SK-N-SH (cell line): ENCODE data around the gene LTBP1. TPM values are rescaled to one million over a fixed set of nuclear protein-coding genes. Genes with fewer than 3 reads are reported as not detected.

Experiments used
- CTCF ChIA-PET: fragments of 300-600, 350-600 bp; formaldehyde crosslinking; extraction: SDS; loops from one replicate; lab custom pipeline; 2021; lab: Yijun Ruan, JAX
- POLR2A ChIA-PET: fragments of 350-600 bp; sonication (Branson Sonifier 250); formaldehyde crosslinking; extraction: SDS; loops from one replicate; lab custom pipeline; 2020; ENCODE audit warnings: antibody characterized with exemption, inconsistent platforms; lab: Yijun Ruan, JAX
- DNase-seq: peaks from one replicate; pipeline ENCODE4 v3.0.0; 2012
- H2AFZ ChIP-seq: fragments of 200-600 bp; sonication (generic); 2 replicates; pipeline ENCODE4 v1.8.1; 2016; ENCODE audit warnings: antibody characterized with exemption, mild to moderate bottlenecking, low read depth
- H3F3A ChIP-seq: fragments of 200-600 bp; sonication (generic); replicated peaks from 2 replicates; pipeline ENCODE3; 2016; ENCODE audit warnings: antibody characterized with exemption, mild to moderate bottlenecking; ENCODE audit not compliant: insufficient read depth
- H3K27ac ChIP-seq, 2 experiments: fragments of 200-500 bp in 1 of 2; fragments of 200-600 bp in 1 of 2; sonication (Bioruptor generic) in 1 of 2; sonication (generic), shearing (Covaris generic) in 1 of 2; 2 replicates each; pipeline versions ENCODE4 v1.5.1 to v1.6.1; 2014 to 2016; ENCODE audit warnings: low read depth in 2 of 2, inconsistent platforms in 1 of 2, low read length in 1 of 2, mild to moderate bottlenecking in 1 of 2, mixed read lengths in 1 of 2
- H3K27me3 ChIP-seq: fragments of 200-600 bp; sonication (generic), shearing (Covaris generic); 2 replicates; pipeline ENCODE4 v1.6.1; 2016; ENCODE audit warnings: mixed run types; ENCODE audit not compliant: insufficient read depth
- H3K36me3 ChIP-seq, 2 experiments: fragments of 200-500 bp in 1 of 2; fragments of 200-600 bp in 1 of 2; sonication (Bioruptor generic) in 1 of 2; sonication (generic) in 1 of 2; replicated peaks in 1 of 2; 2 replicates each; pipeline versions ENCODE3 to v1.5.1; 2014 to 2016; ENCODE audit warnings: low read length in 1 of 2, mild to moderate bottlenecking in 1 of 2; ENCODE audit not compliant: insufficient read depth in 2 of 2, control insufficient read depth in 1 of 2
- H3K4me1 ChIP-seq, 2 experiments: fragments of 200-500 bp in 1 of 2; fragments of 200-600 bp in 1 of 2; sonication (Bioruptor generic) in 1 of 2; sonication (generic), shearing (Covaris generic) in 1 of 2; 2 replicates each; pipeline versions ENCODE4 v1.5.1 to v1.6.1; 2014 to 2016; ENCODE audit warnings: low read depth in 1 of 2, low read length in 1 of 2, mixed run types in 1 of 2; ENCODE audit not compliant: insufficient read depth in 2 of 2, control insufficient read depth in 1 of 2
- H3K4me2 ChIP-seq: fragments of 200-600 bp; sonication (generic), shearing (Covaris generic); 2 replicates; pipeline ENCODE4 v1.6.1; 2017; ENCODE audit warnings: mixed run types
- H3K4me3 ChIP-seq, 2 experiments: fragments of 200-500 bp in 1 of 2; fragments of 200-600 bp in 1 of 2; sonication (Bioruptor generic) in 1 of 2; sonication (generic), shearing (Covaris generic) in 1 of 2; 2 replicates each; pipeline versions ENCODE4 v1.5.1 to v1.8.1; 2014 to 2016; ENCODE audit warnings: low read depth in 2 of 2, inconsistent platforms in 1 of 2, low read length in 1 of 2, mild to moderate bottlenecking in 1 of 2, mixed read lengths in 1 of 2, moderate library complexity in 1 of 2
- H3K79me2 ChIP-seq: fragments of 200-600 bp; sonication (generic); 2 replicates; pipeline ENCODE4 v1.8.1; 2017; ENCODE audit warnings: mild to moderate bottlenecking; ENCODE audit not compliant: insufficient read depth
- H3K9ac ChIP-seq: fragments of 200-600 bp; sonication (generic); 2 replicates; pipeline ENCODE4 v1.6.1; 2017; ENCODE audit warnings: mixed run types
- H3K9me2 ChIP-seq: fragments of 200-600 bp; sonication (generic); 2 replicates; pipeline ENCODE4 v1.6.1; 2017; ENCODE audit warnings: mixed run types
- H3K9me3 ChIP-seq: fragments of 200-600 bp; sonication (generic); 2 replicates; pipeline ENCODE4 v1.6.1; 2017; ENCODE audit warnings: mixed run types, mild to moderate bottlenecking, moderate library complexity
- H4K20me1 ChIP-seq: fragments of 200-600 bp; sonication (generic); 2 replicates; pipeline ENCODE4 v1.6.1; 2017; ENCODE audit warnings: mild to moderate bottlenecking, mixed run types; ENCODE audit not compliant: insufficient read depth
- EP300 ChIP-seq, 2 experiments: IDR thresholded peaks; 2 replicates each; pipeline versions ENCODE4 v1.4.0 to v1.6.1; 2012; ENCODE audit warnings: borderline replicate concordance in 1 of 2, low read depth in 1 of 2, low read length in 1 of 2
- FOSL2 ChIP-seq: IDR thresholded peaks from 2 replicates; pipeline ENCODE4 v1.4.0; 2012; ENCODE audit warnings: low read depth, mild to moderate bottlenecking, moderate library complexity, borderline replicate concordance
- FOXJ3 ChIP-seq: sonication (generic); formaldehyde crosslinking; IDR thresholded peaks from 2 replicates; pipeline ENCODE4 v1.5.1; 2020; ENCODE audit warnings: mild to moderate bottlenecking, missing genetic modification reagents
- GABPA ChIP-seq: IDR thresholded peaks from 2 replicates; pipeline ENCODE4 v1.4.0; 2012; ENCODE audit warnings: low read depth, mild to moderate bottlenecking
- GATA2 ChIP-seq: sonication (generic); formaldehyde crosslinking; IDR thresholded peaks from 2 replicates; pipeline ENCODE4 v1.5.0; 2020; ENCODE audit warnings: mild to moderate bottlenecking, missing genetic modification reagents
- MXI1 ChIP-seq: IDR thresholded peaks from 2 replicates; pipeline ENCODE4 v1.6.1; 2012; ENCODE audit warnings: mild to moderate bottlenecking, low read depth, low read length, improper control_type of control experiment
- NRF1 ChIP-seq: IDR thresholded peaks from 2 replicates; pipeline ENCODE4 v1.6.1; 2012; ENCODE audit warnings: low read depth, mild to moderate bottlenecking, low read length
- POLR2AphosphoS5 ChIP-seq: IDR thresholded peaks from 2 replicates; pipeline ENCODE4 v1.6.1; 2012; ENCODE audit warnings: low read depth, low read length
- RAD21 ChIP-seq: IDR thresholded peaks from 2 replicates; pipeline ENCODE4 v1.6.1; 2012; ENCODE audit warnings: mild to moderate bottlenecking, low read length
- RCOR1 ChIP-seq: fragments of 150-350 bp; IDR thresholded peaks from 2 replicates; pipeline ENCODE4 v1.6.1; 2017; ENCODE audit warnings: antibody characterized with exemption, low read length
- REST ChIP-seq: IDR thresholded peaks from 2 replicates; pipeline ENCODE4 v1.6.1; 2012; ENCODE audit warnings: mild to moderate bottlenecking, low read depth, low read length, moderate library complexity
- RXRA ChIP-seq: IDR thresholded peaks from 2 replicates; pipeline ENCODE4 v1.4.0; 2012; ENCODE audit warnings: low read depth, mild to moderate bottlenecking, borderline replicate concordance
- SIN3A ChIP-seq: IDR thresholded peaks from 2 replicates; pipeline ENCODE4 v1.6.1; 2012; ENCODE audit warnings: low read depth, mild to moderate bottlenecking, low read length, moderate library complexity, borderline replicate concordance
- SMC3 ChIP-seq: IDR thresholded peaks from 2 replicates; pipeline ENCODE4 v1.6.1; 2012; ENCODE audit warnings: low read depth, low read length, improper control_type of control experiment
- TAF1 ChIP-seq: IDR thresholded peaks from 2 replicates; pipeline ENCODE4 v1.6.1; 2012; ENCODE audit warnings: low read depth, mild to moderate bottlenecking, low read length, moderate library complexity, borderline replicate concordance
- TCF12 ChIP-seq: IDR thresholded peaks from 2 replicates; pipeline ENCODE4 v1.4.0; 2012
- TEAD4 ChIP-seq: IDR thresholded peaks from 2 replicates; pipeline ENCODE4 v1.4.0; 2012; ENCODE audit warnings: mild to moderate bottlenecking, borderline replicate concordance; ENCODE audit not compliant: insufficient read depth
- YY1 ChIP-seq: IDR thresholded peaks from 2 replicates; pipeline ENCODE4 v1.4.0; 2012; ENCODE audit warnings: low read depth, mild to moderate bottlenecking
- polyA plus RNA-seq, 3 experiments: library from polyadenylated mRNA; depleted of rRNA; stranded (reverse); fragments of >200 nt; gene quantifications; 2 replicates each; pipeline ENCODE4 v1.2.3, GENCODE V29; 2012
- TF ChIP-seq, protein P1 (sequence below): IDR thresholded peaks from 2 replicates; pipeline ENCODE4 v1.4.0; 2012; ENCODE audit warnings: low read depth, borderline replicate concordance
- TF ChIP-seq, protein P2 (sequence below): fragments of 200-600 bp; sonication (generic); IDR thresholded peaks from 2 replicates; pipeline ENCODE4 v1.6.1; 2017; ENCODE audit warnings: antibody characterized with exemption, mild to moderate bottlenecking, moderate library complexity

The LTBP1 gene
- polyA plus RNA-seq, 1 of the 3 experiments (the other 2 are of a cell fraction), result 467 TPM

DNA sequence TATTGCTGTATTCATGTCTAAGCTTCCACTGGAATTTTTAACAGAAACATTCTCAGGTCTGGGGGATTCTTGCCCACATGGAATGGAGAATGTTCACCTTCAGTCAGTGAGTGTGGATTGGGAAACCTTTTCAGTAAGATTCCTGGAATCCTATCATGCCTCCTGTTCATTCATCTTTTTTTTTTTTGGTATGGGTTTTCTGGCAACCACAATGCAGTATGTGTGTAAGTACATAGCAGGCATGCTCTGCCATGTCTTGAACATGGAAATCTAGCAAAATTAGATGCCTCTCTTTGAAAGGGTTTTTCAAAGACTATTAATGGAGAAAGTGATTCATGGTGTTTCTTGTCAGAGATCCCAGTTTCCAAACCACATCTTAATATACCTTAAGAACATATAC, 176.5 kb downstream of the LTBP1 start:
- Histone ChIP-seq H3K79me2 (no peaks in the 10 kb centered on the region), H3K4me1 (peaks cover 0 to 6% of the 10 kb centered on the region in 2 experiments; a peak in 1 of 4 replicates), H3K4me2 (no peak overlapping the region), H3K9me2 (no peaks in the 10 kb centered on the region), H3K27me3 (no peaks in the 10 kb centered on the region), H3F3A (peaks cover 9% of the 10 kb centered on the region), H2AFZ (no peak overlapping the region), H3K36me3 (no peaks in the 10 kb centered on the region), H3K4me3 (no peak overlapping the region), H3K9me3 (no peaks in the 10 kb centered on the region), H3K27ac (no peak overlapping the region), H3K9ac (no peak overlapping the region), H4K20me1 (no peaks in the 10 kb centered on the region)
- ChIA-PET CTCF (no interaction called here), POLR2A (no interaction called here)
- DNase-seq, result no peak
- no peak for TF ChIP-seq SIN3A
- TF ChIP-seq TCF12, result no peak
- no peak for TF ChIP-seq GATA2
- TF ChIP-seq EP300 (IDR thresholded peaks at IDR 0.05; ENCODE audit: borderline replicate concordance in 1 of 2, low read depth in 1 of 2, low read length in 1 of 2), result no peak
- TF ChIP-seq SMC3, result no peak
- no peak for TF ChIP-seq RCOR1
- no peak for TF ChIP-seq GABPA
- no peak for TF ChIP-seq YY1
- TF ChIP-seq POLR2AphosphoS5, result no peak
- no peak for TF ChIP-seq FOXJ3
- no peak for TF ChIP-seq MXI1
- no peak for TF ChIP-seq REST
- TF ChIP-seq, protein P1, sequence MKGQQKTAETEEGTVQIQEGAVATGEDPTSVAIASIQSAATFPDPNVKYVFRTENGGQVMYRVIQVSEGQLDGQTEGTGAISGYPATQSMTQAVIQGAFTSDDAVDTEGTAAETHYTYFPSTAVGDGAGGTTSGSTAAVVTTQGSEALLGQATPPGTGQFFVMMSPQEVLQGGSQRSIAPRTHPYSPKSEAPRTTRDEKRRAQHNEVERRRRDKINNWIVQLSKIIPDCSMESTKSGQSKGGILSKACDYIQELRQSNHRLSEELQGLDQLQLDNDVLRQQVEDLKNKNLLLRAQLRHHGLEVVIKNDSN, result no peak
- no peak for TF ChIP-seq NRF1
- no peak for TF ChIP-seq TEAD4
- TF ChIP-seq FOSL2, result no peak
- no peak for TF ChIP-seq RAD21
- TF ChIP-seq RXRA, result no peak
- TF ChIP-seq, protein P2, sequence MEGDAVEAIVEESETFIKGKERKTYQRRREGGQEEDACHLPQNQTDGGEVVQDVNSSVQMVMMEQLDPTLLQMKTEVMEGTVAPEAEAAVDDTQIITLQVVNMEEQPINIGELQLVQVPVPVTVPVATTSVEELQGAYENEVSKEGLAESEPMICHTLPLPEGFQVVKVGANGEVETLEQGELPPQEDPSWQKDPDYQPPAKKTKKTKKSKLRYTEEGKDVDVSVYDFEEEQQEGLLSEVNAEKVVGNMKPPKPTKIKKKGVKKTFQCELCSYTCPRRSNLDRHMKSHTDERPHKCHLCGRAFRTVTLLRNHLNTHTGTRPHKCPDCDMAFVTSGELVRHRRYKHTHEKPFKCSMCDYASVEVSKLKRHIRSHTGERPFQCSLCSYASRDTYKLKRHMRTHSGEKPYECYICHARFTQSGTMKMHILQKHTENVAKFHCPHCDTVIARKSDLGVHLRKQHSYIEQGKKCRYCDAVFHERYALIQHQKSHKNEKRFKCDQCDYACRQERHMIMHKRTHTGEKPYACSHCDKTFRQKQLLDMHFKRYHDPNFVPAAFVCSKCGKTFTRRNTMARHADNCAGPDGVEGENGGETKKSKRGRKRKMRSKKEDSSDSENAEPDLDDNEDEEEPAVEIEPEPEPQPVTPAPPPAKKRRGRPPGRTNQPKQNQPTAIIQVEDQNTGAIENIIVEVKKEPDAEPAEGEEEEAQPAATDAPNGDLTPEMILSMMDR, result no peak
- no peak for TF ChIP-seq TAF1
